Measurements from ENCODE around the gene FAM81A. TPM values are rescaled to one million over a fixed set of nuclear protein-coding genes. Genes with fewer than 3 reads are reported as not detected.
"Not testable (repeated sequence)": the region's sequence is repeated elsewhere in the genome, so short reads cannot be mapped to it uniquely, and the experiment has no call there.

The FAM81A gene
- total RNA-seq, 4 donors from 2014 or later = 1.3 to 2.3 (median 2.1) TPM

GRCh38 chr15:59473226-59473625 is 35.2 kb downstream of the FAM81A start:
- WGBS, 2 donors = 70 to 77% methylated on average over 5 of the region's 5 CpGs
- intact Hi-C loops (cut with DNase I; ENCODE audit: low total_unique reads) = no loop called here
- H3K4me3 ChIP-seq (ENCODE audit: low read depth, poor library complexity, severe bottlenecking) = no peak overlapping the region
- DNase-seq (ENCODE audit: low spot score in 2 of 2) = no peak
- TF ChIP-seq POLR2A (IDR thresholded peaks at IDR 0.05) = no peak
- TF ChIP-seq CTCF (IDR thresholded peaks at IDR 0.05) = no peak

- intact Hi-C loops (cut with DNase I; ENCODE audit: low total_unique reads); DNase-seq (ENCODE audit: low spot score in 2 of 2); H3K4me3 ChIP-seq (ENCODE audit: low read depth, poor library complexity, severe bottlenecking): not testable (repeated sequence)
- 91 to 95% methylated on average over 5 of the region's 5 CpGs for WGBS, 2 donors
Measured at GRCh38 chr15:59475161-59475560, 37.2 kb downstream of the FAM81A start.

- DNase-seq (ENCODE audit: low spot score in 2 of 2) = no peak
- H3K4me3 ChIP-seq (ENCODE audit: low read depth, poor library complexity, severe bottlenecking) = no peak overlapping the region
- intact Hi-C loops (cut with DNase I; ENCODE audit: low total_unique reads) = no loop called here
- WGBS, 2 donors = 81 to 94% methylated on average over 4 of the region's 4 CpGs
- TF ChIP-seq POLR2A (IDR thresholded peaks at IDR 0.05) (no peak), CTCF (IDR thresholded peaks at IDR 0.05) (no peak)
Measured at GRCh38 chr15:59484399-59484798, 46.4 kb downstream of the FAM81A start.

GRCh38 chr15:59485036-59485435 is 47.0 kb downstream of the FAM81A start:
- 95 to 97% methylated on average over 4 of the region's 4 CpGs for whole genome bisulfite sequencing, 2 donors

GRCh38 chr15:59489485-59489884 is 51.5 kb downstream of the FAM81A start:
- intact Hi-C loops (cut with DNase I; ENCODE audit: low total_unique reads); H3K4me3 ChIP-seq (ENCODE audit: low read depth, poor library complexity, severe bottlenecking); DNase-seq (ENCODE audit: low spot score in 2 of 2): not testable (repeated sequence)

More at GRCh38 chr15:59485036-59485435, 47.0 kb downstream of the FAM81A start:
- intact Hi-C loops (cut with DNase I; ENCODE audit: low total_unique reads) = no loop called here
- no peak for DNase-seq (ENCODE audit: low spot score in 2 of 2)
- no peak overlapping the region for H3K4me3 ChIP-seq (ENCODE audit: low read depth, poor library complexity, severe bottlenecking)
- TF ChIP-seq CTCF (IDR thresholded peaks at IDR 0.05) (no peak), POLR2A (IDR thresholded peaks at IDR 0.05) (no peak)

GRCh38 chr15:59491062-59491461 is 53.1 kb downstream of the FAM81A start:
- intact Hi-C loops (cut with DNase I; ENCODE audit: low total_unique reads) = no loop called here
- WGBS, 2 donors = 73 to 76% methylated on average over 5 of the region's 5 CpGs
- no peak for TF ChIP-seq POLR2A (IDR thresholded peaks at IDR 0.05)
- no peak for TF ChIP-seq CTCF (IDR thresholded peaks at IDR 0.05)
- DNase-seq (ENCODE audit: low spot score in 2 of 2) = no peak
- H3K4me3 ChIP-seq (ENCODE audit: low read depth, poor library complexity, severe bottlenecking) = no peak overlapping the region
